ENCODE data around the gene GOLGA6L10. TPM values are rescaled to one million over a fixed set of nuclear protein-coding genes. Genes with fewer than 3 reads are reported as not detected.
"Not testable (repeated sequence)": the region's sequence is repeated elsewhere in the genome, so short reads cannot be mapped to it uniquely, and the experiment has no call there.

The GOLGA6L10 gene
- total and polyA plus RNA-seq, 7 experiments from 2014 or later = 0.04 to 3.8 (median 1.0) TPM

GRCh38 chr15:82387209-82387608 lies 37.9 kb upstream of the GOLGA6L10 start:
- DNase-seq; H3K9me3 ChIP-seq (ENCODE audit: control insufficient read depth in 2 of 3, low read length in 3 of 3); H3K27me3 ChIP-seq (ENCODE audit: control insufficient read depth in 2 of 2, insufficient read depth in 2 of 2, low read length in 2 of 2); H3K27ac ChIP-seq (ENCODE audit: low read depth, low read length); H3K9me3 Mint-ChIP-seq; H3K36me3 ChIP-seq (ENCODE audit: control insufficient read depth in 2 of 3, insufficient read depth in 3 of 3, low read length in 3 of 3); H3K4me3 Mint-ChIP-seq; H3K27me3 Mint-ChIP-seq; ATAC-seq; intact Hi-C loops (cut with micrococcal nuclease); H3K4me3 ChIP-seq (ENCODE audit: low read length); POLR2A ChIA-PET; H3K27ac Mint-ChIP-seq; H3K4me1 ChIP-seq (ENCODE audit: control insufficient read depth in 2 of 2, insufficient read depth in 2 of 2, low read length in 2 of 2); CTCF ChIA-PET: not testable (repeated sequence)
- H3K4me1 Mint-ChIP-seq = peaks cover 0 to 36% (median 5%) of the 10 kb centered on the region in 7 donors
- H3K36me3 Mint-ChIP-seq = peaks cover 0 to 17% (median 0%) of the 10 kb centered on the region in 5 donors

GRCh38 chr15:82381330-82381955 lies 32.2 kb upstream of the GOLGA6L10 start:
- H3K36me3 ChIP-seq (ENCODE audit: control insufficient read depth in 2 of 3, insufficient read depth in 3 of 3, low read length in 3 of 3); H3K27me3 ChIP-seq (ENCODE audit: control insufficient read depth in 2 of 2, insufficient read depth in 2 of 2, low read length in 2 of 2); H3K9me3 Mint-ChIP-seq; CTCF ChIA-PET; H3K27me3 Mint-ChIP-seq; H3K27ac ChIP-seq (ENCODE audit: low read depth, low read length); H3K4me1 Mint-ChIP-seq; DNase-seq; H3K4me1 ChIP-seq (ENCODE audit: control insufficient read depth in 2 of 2, insufficient read depth in 2 of 2, low read length in 2 of 2); H3K36me3 Mint-ChIP-seq; H3K4me3 ChIP-seq (ENCODE audit: low read length); H3K9me3 ChIP-seq (ENCODE audit: control insufficient read depth in 2 of 3, low read length in 3 of 3); H3K4me3 Mint-ChIP-seq; POLR2A ChIA-PET; intact Hi-C loops (cut with micrococcal nuclease); ATAC-seq: not testable (repeated sequence)
- peak overlapping the region in 1 of 9 donors; percentile 68 for H3K27ac Mint-ChIP-seq

GRCh38 chr15:82379552-82379951 lies 30.3 kb upstream of the GOLGA6L10 start:
- POLR2A ChIA-PET; H3K9me3 Mint-ChIP-seq; CTCF ChIA-PET; H3K27ac Mint-ChIP-seq; H3K27me3 ChIP-seq (ENCODE audit: control insufficient read depth in 2 of 2, insufficient read depth in 2 of 2, low read length in 2 of 2); H3K27me3 Mint-ChIP-seq; H3K9me3 ChIP-seq (ENCODE audit: control insufficient read depth in 2 of 3, low read length in 3 of 3); intact Hi-C loops (cut with micrococcal nuclease); H3K4me1 ChIP-seq (ENCODE audit: control insufficient read depth in 2 of 2, insufficient read depth in 2 of 2, low read length in 2 of 2); H3K36me3 ChIP-seq (ENCODE audit: control insufficient read depth in 2 of 3, insufficient read depth in 3 of 3, low read length in 3 of 3); H3K4me1 Mint-ChIP-seq; DNase-seq; H3K36me3 Mint-ChIP-seq; H3K4me3 ChIP-seq (ENCODE audit: low read length); ATAC-seq; H3K4me3 Mint-ChIP-seq; H3K27ac ChIP-seq (ENCODE audit: low read depth, low read length): not testable (repeated sequence)

DNA sequence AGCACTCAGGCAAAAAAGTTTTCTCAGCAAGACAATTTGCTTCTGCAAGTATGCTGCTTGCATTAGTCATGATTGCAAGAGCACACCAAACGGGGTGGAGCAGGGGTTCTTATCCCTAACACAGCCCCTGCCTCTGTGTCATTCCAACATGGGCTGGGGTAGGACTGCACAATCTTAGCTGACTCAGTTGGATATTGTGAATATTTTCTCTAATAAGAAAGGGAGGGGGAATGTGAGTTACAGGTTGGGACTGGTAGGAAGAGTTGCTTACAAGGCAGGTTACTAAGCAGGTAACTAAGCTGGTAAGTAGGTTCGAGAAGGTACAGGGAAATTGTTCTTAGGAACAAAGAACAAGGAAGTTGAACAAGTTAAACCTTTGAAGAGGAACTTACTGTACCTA lies 24.4 kb upstream of the GOLGA6L10 start:
- H3K27ac Mint-ChIP-seq; intact Hi-C loops (cut with micrococcal nuclease); H3K27me3 Mint-ChIP-seq; CTCF ChIA-PET; H3K36me3 Mint-ChIP-seq; POLR2A ChIA-PET; H3K36me3 ChIP-seq (ENCODE audit: control insufficient read depth in 2 of 3, insufficient read depth in 3 of 3, low read length in 3 of 3); ATAC-seq; H3K27ac ChIP-seq (ENCODE audit: low read depth, low read length); H3K9me3 ChIP-seq (ENCODE audit: control insufficient read depth in 2 of 3, low read length in 3 of 3); H3K4me1 ChIP-seq (ENCODE audit: control insufficient read depth in 2 of 2, insufficient read depth in 2 of 2, low read length in 2 of 2); H3K9me3 Mint-ChIP-seq; H3K27me3 ChIP-seq (ENCODE audit: control insufficient read depth in 2 of 2, insufficient read depth in 2 of 2, low read length in 2 of 2); DNase-seq; H3K4me3 Mint-ChIP-seq; H3K4me3 ChIP-seq (ENCODE audit: low read length): not testable (repeated sequence)
- peaks cover 0 to 12% (median 4%) of the 10 kb centered on the region in 7 donors for H3K4me1 Mint-ChIP-seq

GRCh38 chr15:82371656-82372055 lies 22.4 kb upstream of the GOLGA6L10 start:
- POLR2A ChIA-PET = no interaction called here

GRCh38 chr15:82367790-82368189 lies 18.5 kb upstream of the GOLGA6L10 start:
- H3K9me3 Mint-ChIP-seq; H3K27me3 Mint-ChIP-seq; H3K36me3 ChIP-seq (ENCODE audit: control insufficient read depth in 2 of 3, insufficient read depth in 3 of 3, low read length in 3 of 3); intact Hi-C loops (cut with micrococcal nuclease); CTCF ChIA-PET; H3K27ac ChIP-seq (ENCODE audit: low read depth, low read length); H3K4me3 ChIP-seq (ENCODE audit: low read length); H3K27me3 ChIP-seq (ENCODE audit: control insufficient read depth in 2 of 2, insufficient read depth in 2 of 2, low read length in 2 of 2); H3K36me3 Mint-ChIP-seq; H3K4me1 ChIP-seq (ENCODE audit: control insufficient read depth in 2 of 2, insufficient read depth in 2 of 2, low read length in 2 of 2); DNase-seq; ATAC-seq; H3K4me3 Mint-ChIP-seq; H3K4me1 Mint-ChIP-seq; H3K9me3 ChIP-seq (ENCODE audit: control insufficient read depth in 2 of 3, low read length in 3 of 3); H3K27ac Mint-ChIP-seq; POLR2A ChIA-PET: not testable (repeated sequence)

More at GRCh38 chr15:82371656-82372055, 22.4 kb upstream of the GOLGA6L10 start:
- H3K4me3 ChIP-seq (ENCODE audit: low read length) = no peak overlapping the region
- CTCF ChIA-PET = interaction anchor here (0.6 kb wide), 1 partner anchor 271 kb away, joined by 3 read pairs; no protein-coding TSS in a partner anchor
- intact Hi-C loops (cut with micrococcal nuclease) = no loop called here
- Mint-ChIP-seq H3K4me3 (no peak overlapping the region), H3K27me3 (no peaks in the 10 kb centered on the region), H3K36me3 (no peaks in the 10 kb centered on the region), H3K27ac (no peak overlapping the region), H3K9me3 (no peaks in the 10 kb centered on the region), H3K4me1 (peaks cover 0 to 12% (median 4%) of the 10 kb centered on the region in 7 donors)
- no peak overlapping the region for H3K27ac ChIP-seq (ENCODE audit: low read depth, low read length)
- no peaks in the 10 kb centered on the region for H3K27me3 ChIP-seq (ENCODE audit: control insufficient read depth in 2 of 2, insufficient read depth in 2 of 2, low read length in 2 of 2)
- no peaks in the 10 kb centered on the region for H3K36me3 ChIP-seq (ENCODE audit: control insufficient read depth in 2 of 3, insufficient read depth in 3 of 3, low read length in 3 of 3)
- H3K9me3 ChIP-seq (ENCODE audit: control insufficient read depth in 2 of 3, low read length in 3 of 3) = no peaks in the 10 kb centered on the region
- DNase-seq (no peak), ATAC-seq (no peak)
- H3K4me1 ChIP-seq (ENCODE audit: control insufficient read depth in 2 of 2, insufficient read depth in 2 of 2, low read length in 2 of 2) = no peaks in the 10 kb centered on the region

DNA sequence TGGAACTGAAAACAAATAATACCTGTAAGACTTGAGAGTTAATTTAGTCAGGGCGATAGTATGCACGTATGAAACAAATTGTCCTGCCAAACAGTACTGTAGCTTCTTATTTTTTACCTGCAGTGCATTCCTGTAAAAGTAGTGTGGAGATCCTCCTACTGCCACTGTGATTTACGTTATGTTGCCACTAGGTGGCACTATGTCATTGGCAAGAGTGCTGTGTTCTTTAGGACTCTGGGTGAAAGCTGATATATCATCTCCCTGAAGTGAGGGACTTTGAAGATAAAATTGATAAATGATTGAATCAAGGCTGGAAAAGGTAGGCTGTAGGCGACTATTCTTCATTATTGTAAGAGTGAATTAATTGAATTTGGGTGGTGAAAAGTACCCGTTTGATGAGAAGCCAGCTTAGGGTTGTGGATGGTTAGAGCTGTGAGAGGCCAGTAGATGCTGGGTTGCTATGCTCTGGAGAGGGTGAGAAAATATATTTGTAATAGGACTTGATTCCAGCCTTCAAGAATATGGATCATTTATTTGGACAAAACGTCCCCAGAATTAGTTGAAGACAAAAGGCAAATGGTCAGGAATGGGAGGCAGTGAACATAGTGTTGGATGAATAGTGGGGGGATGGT lies 16.5 kb upstream of the GOLGA6L10 start:
- intact Hi-C loops (cut with micrococcal nuclease); H3K4me3 Mint-ChIP-seq; H3K36me3 Mint-ChIP-seq; H3K27me3 Mint-ChIP-seq; CTCF ChIA-PET; H3K27ac Mint-ChIP-seq; H3K27ac ChIP-seq (ENCODE audit: low read depth, low read length); H3K4me3 ChIP-seq (ENCODE audit: low read length); H3K9me3 Mint-ChIP-seq; H3K4me1 Mint-ChIP-seq; H3K9me3 ChIP-seq (ENCODE audit: control insufficient read depth in 2 of 3, low read length in 3 of 3); H3K4me1 ChIP-seq (ENCODE audit: control insufficient read depth in 2 of 2, insufficient read depth in 2 of 2, low read length in 2 of 2); H3K27me3 ChIP-seq (ENCODE audit: control insufficient read depth in 2 of 2, insufficient read depth in 2 of 2, low read length in 2 of 2); H3K36me3 ChIP-seq (ENCODE audit: control insufficient read depth in 2 of 3, insufficient read depth in 3 of 3, low read length in 3 of 3); POLR2A ChIA-PET: not testable (repeated sequence)
- DNase-seq (peak in 7 of 9 donors; percentile 15 to 58 (median 45)), ATAC-seq (peak; percentile 97)

Data from naive thymus-derived CD4-positive, alpha-beta T cell (primary cell).